ENCODE measurements around the gene CDC42BPB. TPM values are rescaled to one million over a fixed set of nuclear protein-coding genes. Genes with fewer than 3 reads are reported as not detected.

The CDC42BPB gene
- total and polyA plus RNA-seq, 2 donors (not counting 1 experiment from before 2014, with no cell fraction given), result 44.8 to 98.3 TPM

DNA sequence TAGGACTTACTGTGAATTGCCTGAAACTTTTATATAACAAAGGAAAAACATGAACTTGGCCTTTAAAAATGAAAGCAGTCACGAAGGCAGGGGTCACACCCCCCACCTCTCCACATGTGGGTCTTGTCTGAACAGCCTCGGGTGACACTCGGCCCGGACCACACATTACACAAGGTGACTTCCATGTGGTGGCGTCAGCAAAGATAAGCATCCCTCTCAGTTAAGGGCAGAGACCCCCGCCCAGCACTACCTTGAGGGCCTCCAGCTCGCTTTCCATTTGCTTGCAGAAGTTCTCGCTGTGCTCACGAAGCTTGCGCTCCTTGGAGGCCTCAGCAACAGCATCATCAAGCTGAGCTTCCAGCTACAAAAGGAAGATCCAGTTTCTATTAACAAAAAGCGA lies 87.4 kb downstream of the CDC42BPB start:
- Histone ChIP-seq H3K27ac (ENCODE audit: insufficient read depth, low read length) (no peak overlapping the region), H3K4me1 (ENCODE audit: control insufficient read depth, extremely low read depth, insufficient read depth, low read length) (no peaks in the 10 kb centered on the region), H3K4me2 (ENCODE audit: extremely low read depth, insufficient read depth, low read length) (no peak overlapping the region), H3K9ac (ENCODE audit: insufficient read depth, low read length) (no peak overlapping the region), H3K79me2 (ENCODE audit: control insufficient read depth, insufficient read depth, low read length) (no peaks in the 10 kb centered on the region), H2AFZ (ENCODE audit: low read length) (no peak overlapping the region), H3K4me3 (replicated peaks in 1 of 4; ENCODE audit: control extremely low read depth in 1 of 4, insufficient read depth in 1 of 4, low read depth in 3 of 4, low read length in 4 of 4) (no peak overlapping the region), H3K36me3 (ENCODE audit: control insufficient read depth, insufficient read depth, low read length) (peaks cover 38% of the 10 kb centered on the region), H4K20me1 (ENCODE audit: control insufficient read depth, extremely low read depth, insufficient read depth, low read length) (no peaks in the 10 kb centered on the region), H3K27me3 (ENCODE audit: control insufficient read depth, insufficient read depth, low read length) (no peaks in the 10 kb centered on the region), H3K9me3 (ENCODE audit: control insufficient read depth, insufficient read depth, low read depth, low read length) (no peaks in the 10 kb centered on the region)
- TF ChIP-seq, protein P1, sequence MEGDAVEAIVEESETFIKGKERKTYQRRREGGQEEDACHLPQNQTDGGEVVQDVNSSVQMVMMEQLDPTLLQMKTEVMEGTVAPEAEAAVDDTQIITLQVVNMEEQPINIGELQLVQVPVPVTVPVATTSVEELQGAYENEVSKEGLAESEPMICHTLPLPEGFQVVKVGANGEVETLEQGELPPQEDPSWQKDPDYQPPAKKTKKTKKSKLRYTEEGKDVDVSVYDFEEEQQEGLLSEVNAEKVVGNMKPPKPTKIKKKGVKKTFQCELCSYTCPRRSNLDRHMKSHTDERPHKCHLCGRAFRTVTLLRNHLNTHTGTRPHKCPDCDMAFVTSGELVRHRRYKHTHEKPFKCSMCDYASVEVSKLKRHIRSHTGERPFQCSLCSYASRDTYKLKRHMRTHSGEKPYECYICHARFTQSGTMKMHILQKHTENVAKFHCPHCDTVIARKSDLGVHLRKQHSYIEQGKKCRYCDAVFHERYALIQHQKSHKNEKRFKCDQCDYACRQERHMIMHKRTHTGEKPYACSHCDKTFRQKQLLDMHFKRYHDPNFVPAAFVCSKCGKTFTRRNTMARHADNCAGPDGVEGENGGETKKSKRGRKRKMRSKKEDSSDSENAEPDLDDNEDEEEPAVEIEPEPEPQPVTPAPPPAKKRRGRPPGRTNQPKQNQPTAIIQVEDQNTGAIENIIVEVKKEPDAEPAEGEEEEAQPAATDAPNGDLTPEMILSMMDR (conservative IDR thresholded peaks at IDR 0.05 in 1 of 2, IDR thresholded peaks at IDR 0.05 in 1 of 2; ENCODE audit: low read depth in 1 of 2, low read length in 2 of 2), result no peak
- TF ChIP-seq EZH2 (IDR thresholded peaks at IDR 0.05; ENCODE audit: low read length, missing control alignments), result no peak
- DNase-seq (ENCODE audit: low read depth in 2 of 2), result no peak

DNA sequence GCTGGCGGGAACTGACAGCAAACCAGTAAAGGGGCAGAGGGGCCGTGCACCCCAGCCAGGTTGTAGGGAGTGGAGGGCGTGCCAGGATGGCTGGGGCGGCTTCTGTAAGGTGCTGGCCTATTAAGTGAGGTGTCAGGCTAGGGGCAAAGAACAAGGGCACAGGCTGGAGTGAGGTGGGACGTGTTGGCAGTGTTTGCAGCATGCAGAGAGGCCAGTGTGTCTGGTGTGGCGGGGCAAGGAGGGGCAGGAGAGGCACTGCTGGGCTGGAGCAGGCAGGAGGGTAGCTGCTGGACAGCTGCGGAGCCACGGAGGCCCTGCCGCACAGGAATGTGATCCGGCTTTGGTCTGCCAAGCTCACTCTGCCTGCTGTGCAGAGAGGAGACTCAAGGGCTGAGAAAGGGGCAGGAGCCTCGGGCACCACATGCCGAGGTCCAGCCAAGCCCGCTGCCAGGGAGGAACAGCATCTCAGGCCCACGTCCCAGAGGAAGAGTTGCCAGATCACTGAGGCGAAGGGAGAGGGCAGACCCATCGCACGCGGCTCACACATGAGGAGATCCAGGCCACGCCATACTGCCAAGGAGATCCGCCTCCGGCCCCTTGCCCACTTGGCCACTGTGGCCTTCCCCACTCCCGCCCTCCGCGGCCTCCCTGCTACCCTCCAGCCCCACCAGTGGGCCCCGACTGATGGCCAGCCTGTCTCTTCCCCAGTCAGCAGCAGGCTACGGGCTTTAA lies 88.1 kb downstream of the CDC42BPB start:
- Histone ChIP-seq H3K4me3 (replicated peaks in 1 of 4; ENCODE audit: control extremely low read depth in 1 of 4, insufficient read depth in 1 of 4, low read depth in 3 of 4, low read length in 4 of 4) (no peak overlapping the region), H4K20me1 (ENCODE audit: control insufficient read depth, extremely low read depth, insufficient read depth, low read length) (no peaks in the 10 kb centered on the region), H3K36me3 (ENCODE audit: control insufficient read depth, insufficient read depth, low read length) (peaks cover 40% of the 10 kb centered on the region), H3K9ac (ENCODE audit: insufficient read depth, low read length) (no peak overlapping the region), H3K9me3 (ENCODE audit: control insufficient read depth, insufficient read depth, low read depth, low read length) (no peaks in the 10 kb centered on the region), H3K79me2 (ENCODE audit: control insufficient read depth, insufficient read depth, low read length) (no peaks in the 10 kb centered on the region), H3K27me3 (ENCODE audit: control insufficient read depth, insufficient read depth, low read length) (no peaks in the 10 kb centered on the region), H2AFZ (ENCODE audit: low read length) (no peak overlapping the region), H3K4me2 (ENCODE audit: extremely low read depth, insufficient read depth, low read length) (no peak overlapping the region), H3K27ac (ENCODE audit: insufficient read depth, low read length) (no peak overlapping the region), H3K4me1 (ENCODE audit: control insufficient read depth, extremely low read depth, insufficient read depth, low read length) (no peaks in the 10 kb centered on the region)
- TF ChIP-seq EZH2 (IDR thresholded peaks at IDR 0.05; ENCODE audit: low read length, missing control alignments), result no peak
- TF ChIP-seq, protein P1 (conservative IDR thresholded peaks at IDR 0.05 in 1 of 2, IDR thresholded peaks at IDR 0.05 in 1 of 2; ENCODE audit: low read depth in 1 of 2, low read length in 2 of 2), result no peak
- no peak for DNase-seq (ENCODE audit: low read depth in 2 of 2)

- Histone ChIP-seq H2AFZ (ENCODE audit: low read length) (no peak overlapping the region), H3K4me1 (ENCODE audit: control insufficient read depth, extremely low read depth, insufficient read depth, low read length) (no peaks in the 10 kb centered on the region), H3K4me2 (ENCODE audit: extremely low read depth, insufficient read depth, low read length) (no peak overlapping the region), H4K20me1 (ENCODE audit: control insufficient read depth, extremely low read depth, insufficient read depth, low read length) (no peaks in the 10 kb centered on the region), H3K27ac (ENCODE audit: insufficient read depth, low read length) (no peak overlapping the region), H3K79me2 (ENCODE audit: control insufficient read depth, insufficient read depth, low read length) (no peaks in the 10 kb centered on the region), H3K27me3 (ENCODE audit: control insufficient read depth, insufficient read depth, low read length) (no peaks in the 10 kb centered on the region), H3K4me3 (replicated peaks in 1 of 4; ENCODE audit: control extremely low read depth in 1 of 4, insufficient read depth in 1 of 4, low read depth in 3 of 4, low read length in 4 of 4) (no peak overlapping the region), H3K36me3 (ENCODE audit: control insufficient read depth, insufficient read depth, low read length) (peaks cover 36% of the 10 kb centered on the region), H3K9me3 (ENCODE audit: control insufficient read depth, insufficient read depth, low read depth, low read length) (no peaks in the 10 kb centered on the region), H3K9ac (ENCODE audit: insufficient read depth, low read length) (no peak overlapping the region)
- TF ChIP-seq, protein P1 (conservative IDR thresholded peaks at IDR 0.05 in 1 of 2, IDR thresholded peaks at IDR 0.05 in 1 of 2; ENCODE audit: low read depth in 1 of 2, low read length in 2 of 2), result no peak
- TF ChIP-seq EZH2 (IDR thresholded peaks at IDR 0.05; ENCODE audit: low read length, missing control alignments), result no peak
- no peak for DNase-seq (ENCODE audit: low read depth in 2 of 2)
Measured at GRCh38 chr14:102968306-102968705, 89.0 kb downstream of the CDC42BPB start.

Measured in fibroblast of lung (primary cell).